K562 (cell line): ENCODE results near the gene SLBP.
"Not testable (repeated sequence)": the region's sequence is repeated elsewhere in the genome, so short reads cannot be mapped to it uniquely, and the experiment has no call there.

ENCODE experiments used
- CREM ChIP-seq: IDR thresholded peaks from 2 replicates; pipeline ENCODE4 v1.6.1; 2014; ENCODE audit warnings: antibody characterized with exemption, low read depth
- EP300 ChIP-seq: IDR thresholded peaks from 2 replicates; pipeline ENCODE4 v1.6.1; 2012; ENCODE audit warnings: low read length, improper control_type of control experiment
- NFIC ChIP-seq: fragments of 450-650 bp; IDR thresholded peaks from 2 replicates; pipeline ENCODE4 v1.6.1; 2017; ENCODE audit warnings: mild to moderate bottlenecking, inconsistent platforms
- SRSF1 ChIP-seq: fragments of 200-400 bp; formaldehyde crosslinking; IDR thresholded peaks from 2 replicates; pipeline ENCODE4 v1.6.1; 2017; ENCODE audit warnings: mild to moderate bottlenecking, low read depth, low read length, moderate library complexity
- YY1 ChIP-seq, 3 experiments: IDR thresholded peaks; 2 replicates each; pipeline ENCODE4 v1.6.1; 2011; ENCODE audit warnings: low read length in 2 of 3, mild to moderate bottlenecking in 2 of 3, moderate library complexity in 2 of 3, borderline replicate concordance in 1 of 3, control low read depth in 1 of 3, low read depth in 1 of 3; ENCODE audit not compliant: insufficient read depth in 3 of 3, insufficient replicate concordance in 2 of 3, control insufficient read depth in 1 of 3, insufficient read length in 1 of 3; ENCODE audit errors: extremely low read depth in 1 of 3
- ZBED1 ChIP-seq: IDR thresholded peaks from 2 replicates; pipeline ENCODE4 v1.6.1; 2014
- ZBTB2 ChIP-seq: fragments of 450-650 bp; IDR thresholded peaks from 2 replicates; pipeline ENCODE4 v1.6.1; 2016; ENCODE audit warnings: antibody characterized with exemption
- ZC3H11A ChIP-seq: IDR thresholded peaks from 2 replicates; pipeline ENCODE4 v1.6.1; 2012; ENCODE audit warnings: low read depth, low read length, improper control_type of control experiment
- TF ChIP-seq, protein P1 (sequence below), 3 experiments: IDR thresholded peaks in 2 of 3; conservative IDR thresholded peaks in 1 of 3; 2 replicates each; pipeline ENCODE4 v1.5.1; 2011 to 2012; ENCODE audit warnings: low read length in 3 of 3, mild to moderate bottlenecking in 3 of 3, control low read depth in 2 of 3, improper control_type of control experiment in 1 of 3, inconsistent platforms in 1 of 3, low read depth in 1 of 3, mixed read lengths in 1 of 3, moderate library complexity in 1 of 3; ENCODE audit not compliant: insufficient read depth in 2 of 3

GRCh38 chr4:1671011-1671410, 41.1 kb downstream of the SLBP start:
- not testable (repeated sequence) for TF ChIP-seq ZC3H11A; NFIC; SRSF1; CREM; YY1 (IDR thresholded peaks at IDR 0.05; ENCODE audit: borderline replicate concordance in 1 of 3, control insufficient read depth in 1 of 3, extremely low read depth in 1 of 3, insufficient read depth in 3 of 3, insufficient read length in 1 of 3, insufficient replicate concordance in 2 of 3, low read depth in 1 of 3, low read length in 2 of 3); ZBTB2; ZBED1; EP300
- TF ChIP-seq, protein P1, sequence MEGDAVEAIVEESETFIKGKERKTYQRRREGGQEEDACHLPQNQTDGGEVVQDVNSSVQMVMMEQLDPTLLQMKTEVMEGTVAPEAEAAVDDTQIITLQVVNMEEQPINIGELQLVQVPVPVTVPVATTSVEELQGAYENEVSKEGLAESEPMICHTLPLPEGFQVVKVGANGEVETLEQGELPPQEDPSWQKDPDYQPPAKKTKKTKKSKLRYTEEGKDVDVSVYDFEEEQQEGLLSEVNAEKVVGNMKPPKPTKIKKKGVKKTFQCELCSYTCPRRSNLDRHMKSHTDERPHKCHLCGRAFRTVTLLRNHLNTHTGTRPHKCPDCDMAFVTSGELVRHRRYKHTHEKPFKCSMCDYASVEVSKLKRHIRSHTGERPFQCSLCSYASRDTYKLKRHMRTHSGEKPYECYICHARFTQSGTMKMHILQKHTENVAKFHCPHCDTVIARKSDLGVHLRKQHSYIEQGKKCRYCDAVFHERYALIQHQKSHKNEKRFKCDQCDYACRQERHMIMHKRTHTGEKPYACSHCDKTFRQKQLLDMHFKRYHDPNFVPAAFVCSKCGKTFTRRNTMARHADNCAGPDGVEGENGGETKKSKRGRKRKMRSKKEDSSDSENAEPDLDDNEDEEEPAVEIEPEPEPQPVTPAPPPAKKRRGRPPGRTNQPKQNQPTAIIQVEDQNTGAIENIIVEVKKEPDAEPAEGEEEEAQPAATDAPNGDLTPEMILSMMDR (IDR thresholded peaks at IDR 0.05 in 2 of 3, conservative IDR thresholded peaks at IDR 0.05 in 1 of 3; ENCODE audit: insufficient read depth in 2 of 3, low read depth in 1 of 3, low read length in 3 of 3) = not testable (repeated sequence)
